GM19455 (cell line): Measurements from ENCODE around the gene MX2.

Source experiments
- ATAC-seq: cut with Tn5 transposase; IDR thresholded peaks from one replicate; pipeline ENCODE4 v1.9.1; 2021; ENCODE audit not compliant: unreplicated experiment

MX2 gene

DNA sequence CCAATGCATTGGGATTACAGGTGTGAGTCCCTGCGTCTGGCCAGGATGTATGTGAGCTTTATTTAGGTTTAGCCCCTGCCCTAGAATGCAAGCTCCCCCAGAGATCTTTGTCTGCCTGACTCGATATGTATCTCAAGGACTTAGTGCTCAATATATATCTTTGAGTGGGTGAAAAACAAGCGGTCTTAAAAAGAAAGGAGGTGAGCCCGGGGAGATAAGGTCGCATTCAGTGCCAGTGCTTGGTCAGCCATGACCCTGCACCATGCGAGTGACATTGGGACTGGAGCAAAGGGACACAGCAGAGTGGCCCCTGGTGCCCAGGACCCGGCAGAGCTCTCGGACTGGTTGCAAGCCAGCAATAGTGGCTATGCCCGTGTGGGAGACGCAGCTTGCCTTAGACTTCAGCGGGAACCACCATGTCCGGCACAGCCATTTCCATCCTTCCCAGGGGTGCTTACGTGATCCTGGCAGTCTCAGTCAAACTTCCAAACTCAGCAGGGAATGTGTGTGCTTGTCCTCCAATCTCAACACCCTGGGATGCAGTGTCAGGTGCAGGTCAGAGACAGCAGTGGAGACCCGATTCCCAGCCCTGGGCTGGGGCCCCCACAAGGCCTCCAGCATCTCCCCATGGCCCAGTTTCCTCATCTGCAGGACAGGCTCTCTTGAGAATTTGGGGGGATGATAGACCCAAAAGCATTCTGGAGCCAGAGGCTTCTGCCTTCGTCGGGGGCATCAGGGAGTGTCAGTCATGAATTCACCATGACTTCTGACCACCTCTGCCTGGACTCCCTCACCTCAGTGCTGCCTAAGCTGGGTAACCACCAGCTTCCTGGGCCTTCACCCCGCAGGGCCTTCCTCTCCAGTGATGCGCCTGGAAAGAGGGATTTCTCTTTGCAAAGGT is 1.8 kb downstream of the MX2 start:
- no peak for ATAC-seq

- no peak for ATAC-seq
Measured at GRCh38 chr21:41364308-41364707, 2.5 kb downstream of the MX2 start.

GRCh38 chr21:41365377-41366107 is 3.7 kb downstream of the MX2 start:
- ATAC-seq, result no peak

- no peak for ATAC-seq
Measured at GRCh38 chr21:41366522-41367151, 4.8 kb downstream of the MX2 start.

DNA sequence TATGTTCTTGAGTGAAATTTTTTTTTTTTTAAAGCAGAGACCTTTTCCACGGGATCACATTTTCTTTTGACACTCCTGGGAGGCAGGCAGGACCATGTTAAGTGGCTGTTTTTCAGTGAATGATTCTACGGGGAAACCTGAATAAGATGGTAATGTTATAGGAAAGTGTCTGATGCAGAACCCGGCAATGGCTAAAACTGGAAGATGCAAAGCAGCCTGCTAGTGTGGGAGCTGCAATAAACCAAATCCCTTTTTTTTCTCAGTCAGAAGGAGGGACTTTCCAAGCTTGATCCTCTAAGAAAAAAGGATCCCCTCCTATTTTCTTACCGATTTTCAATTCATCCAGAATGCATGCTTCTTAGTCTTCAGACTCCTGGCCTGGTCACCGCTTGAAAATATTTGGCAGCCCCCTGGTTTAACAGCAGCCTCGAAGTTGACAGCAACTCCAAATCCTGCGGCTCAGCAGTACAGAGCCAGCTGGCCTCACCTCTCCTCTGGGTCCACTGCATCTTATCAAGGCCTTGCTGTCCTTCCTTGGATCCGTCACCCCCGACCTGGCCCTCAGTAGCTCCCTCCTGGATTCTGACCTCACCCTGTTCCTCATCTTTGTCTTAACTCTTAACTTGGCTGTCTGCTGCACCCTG is 5.6 kb downstream of the MX2 start:
- peak; percentile 3 for ATAC-seq

DNA sequence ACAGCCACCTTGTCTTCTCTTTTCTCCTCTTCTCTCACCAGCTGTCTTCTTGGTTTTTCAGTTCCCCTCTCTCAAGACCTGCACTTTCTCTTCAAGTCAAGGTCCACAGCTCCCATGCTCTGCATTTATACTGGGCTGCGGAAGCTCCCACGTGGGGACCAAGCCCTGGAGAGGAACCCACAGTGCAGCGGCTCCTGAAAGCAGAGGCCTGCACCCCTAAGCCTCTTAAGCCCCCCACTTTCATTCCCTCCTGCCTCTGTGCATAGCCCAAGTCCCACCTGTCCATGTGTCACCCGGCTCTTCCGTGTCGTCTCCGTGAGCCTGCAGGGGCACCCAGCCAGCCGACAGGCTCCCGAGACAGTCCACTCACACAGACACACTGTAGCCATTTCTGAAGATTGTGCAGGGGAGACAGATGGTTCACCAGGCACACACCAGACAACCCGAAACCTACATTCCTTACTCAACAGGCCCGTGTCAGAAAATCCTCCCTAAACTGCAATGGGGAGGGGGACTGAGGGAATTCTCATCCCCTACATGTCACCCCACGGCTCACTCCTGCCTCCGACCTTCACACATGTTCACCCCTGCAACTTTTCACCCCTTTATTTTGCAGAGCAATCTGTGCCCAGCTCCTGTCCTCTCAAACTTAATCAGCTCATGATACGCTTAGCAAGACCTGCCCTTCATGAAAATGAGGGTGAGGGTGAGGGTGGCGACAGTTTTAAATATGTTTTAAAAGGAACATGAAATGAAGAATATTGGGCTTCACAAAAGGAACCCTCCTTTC is 6.3 kb downstream of the MX2 start:
- ATAC-seq, result peak; percentile 51

- no peak for ATAC-seq
Measured at GRCh38 chr21:41368735-41369104, 6.9 kb downstream of the MX2 start.

DNA sequence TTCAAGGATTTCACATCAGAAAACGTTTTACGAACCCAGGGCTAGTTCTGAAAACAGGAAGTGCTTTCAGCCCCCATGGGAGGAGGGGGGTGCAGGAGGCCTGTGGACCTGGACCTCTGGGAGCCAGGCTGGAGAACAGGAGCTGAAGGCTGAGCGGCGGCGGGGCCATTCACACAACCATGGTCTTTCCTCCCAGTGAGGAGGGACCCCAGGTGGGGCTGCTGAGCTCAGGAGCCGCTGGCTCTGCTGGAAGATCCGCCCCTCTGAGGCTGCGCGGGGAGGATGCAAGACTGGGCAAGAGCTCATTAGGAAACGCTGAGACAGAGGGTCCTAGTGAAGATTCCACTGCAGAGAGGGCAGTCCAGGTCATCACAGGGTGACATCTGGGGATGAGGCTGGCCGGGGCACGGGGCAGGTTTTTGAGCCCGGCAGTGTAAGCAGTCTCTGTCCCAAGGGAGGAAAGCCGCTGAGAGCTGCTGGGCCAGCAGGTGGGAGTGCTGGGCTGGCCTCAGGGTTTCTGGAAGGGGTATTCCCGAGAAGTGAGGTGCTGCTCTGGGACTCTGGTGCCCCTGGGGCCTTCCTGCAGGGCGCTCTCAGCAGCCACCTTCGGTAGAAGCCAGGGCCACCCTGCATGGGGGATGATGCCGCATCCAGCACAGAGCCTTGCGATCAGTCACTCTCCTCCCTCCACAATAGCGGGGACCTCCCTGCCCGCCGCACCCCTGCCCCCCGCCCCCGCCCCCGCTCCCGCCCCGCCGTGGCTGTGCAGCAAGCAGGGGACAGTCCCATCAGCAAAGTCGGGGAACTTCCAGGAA is 7.5 kb downstream of the MX2 start:
- no peak for ATAC-seq

GRCh38 chr21:41369920-41370839 is 8.4 kb downstream of the MX2 start:
- no peak for ATAC-seq

- ATAC-seq, result no peak
Measured at GRCh38 chr21:41370840-41371684, 9.2 kb downstream of the MX2 start.

DNA sequence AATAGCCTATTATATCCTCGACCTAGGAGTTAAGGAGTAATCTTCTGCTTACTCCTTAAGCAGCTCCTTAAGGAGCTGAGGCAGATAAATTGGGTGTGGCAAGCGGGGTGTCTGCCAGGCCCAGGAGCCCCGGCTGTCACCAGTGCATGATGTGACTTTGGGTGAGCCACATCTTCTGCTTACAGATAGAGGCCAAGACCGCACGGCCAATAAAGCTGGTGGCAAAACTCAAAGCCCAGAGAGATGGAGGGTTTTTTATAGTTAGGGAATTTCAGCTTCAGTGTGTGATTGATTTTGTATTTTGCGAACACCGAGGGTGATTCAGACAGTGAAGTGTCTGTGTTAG is 9.8 kb downstream of the MX2 start:
- ATAC-seq, result no peak

DNA sequence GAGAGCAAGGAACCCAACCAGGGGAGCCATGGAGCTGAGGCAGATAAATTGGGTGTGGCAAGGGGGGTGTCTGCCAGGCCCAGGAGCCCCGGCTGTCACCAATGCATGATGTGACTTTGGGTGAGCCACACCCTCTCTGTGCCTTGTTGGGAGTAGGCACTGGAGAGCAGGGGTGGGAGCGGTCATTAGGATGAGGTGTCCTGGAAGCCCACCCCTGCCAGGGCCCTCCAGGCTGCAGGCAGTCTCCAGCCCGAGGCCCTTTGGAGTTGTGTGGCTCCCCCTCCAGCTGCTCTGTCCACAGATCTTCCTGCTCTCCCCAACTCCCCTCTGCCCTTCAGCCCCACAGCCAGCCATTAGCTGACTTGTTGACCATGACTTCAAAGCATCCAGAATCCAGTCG is 11.4 kb downstream of the MX2 start:
- ATAC-seq, result no peak

DNA sequence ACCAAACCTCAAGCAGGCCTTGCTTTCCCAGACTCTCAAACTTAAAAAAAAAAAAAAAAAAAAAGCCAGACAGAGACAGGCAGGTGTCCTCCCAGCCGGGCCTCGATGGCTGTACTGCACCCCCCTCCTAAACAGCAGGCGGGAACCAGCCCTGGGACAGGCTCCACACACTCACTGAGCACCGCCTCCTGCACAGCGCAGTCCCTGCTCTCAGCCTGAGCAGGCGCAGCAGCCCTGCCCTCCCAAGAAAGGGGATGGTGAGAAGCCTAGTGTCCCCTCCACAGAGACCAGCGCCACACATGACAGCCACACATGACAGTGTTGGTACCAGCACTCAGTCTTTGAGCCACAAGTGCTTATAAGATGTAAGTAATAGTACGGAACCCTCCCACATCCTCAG is 11.9 kb downstream of the MX2 start:
- ATAC-seq, result no peak

DNA sequence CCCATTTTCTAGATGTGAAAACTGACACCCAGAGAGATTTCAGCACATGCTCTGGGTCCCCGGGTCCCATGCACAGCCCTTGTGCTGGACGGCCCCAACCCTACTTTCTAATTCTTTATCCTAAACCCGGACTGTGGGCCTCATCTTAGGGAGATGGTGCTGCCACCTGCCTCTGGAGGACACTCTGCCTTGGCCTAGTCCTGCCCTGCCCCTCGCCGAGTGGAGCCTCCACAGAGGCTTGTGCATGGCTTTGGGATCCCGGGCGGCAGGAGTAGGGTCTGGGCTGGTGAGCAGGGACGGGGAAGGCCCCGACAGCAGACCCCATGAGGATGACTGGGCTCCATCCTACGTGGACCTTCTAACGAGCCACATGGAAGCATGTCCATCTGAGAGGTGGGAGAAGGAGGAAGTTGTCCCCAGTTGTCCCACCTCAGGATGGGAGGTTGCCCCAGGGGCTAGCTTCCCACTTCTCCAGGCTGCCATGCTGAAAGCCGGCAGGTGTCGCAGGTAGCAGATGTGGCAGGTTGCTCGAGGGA is 12.4 kb downstream of the MX2 start:
- no peak for ATAC-seq

GRCh38 chr21:41374867-41375533 is 13.2 kb downstream of the MX2 start:
- ATAC-seq, result no peak

DNA sequence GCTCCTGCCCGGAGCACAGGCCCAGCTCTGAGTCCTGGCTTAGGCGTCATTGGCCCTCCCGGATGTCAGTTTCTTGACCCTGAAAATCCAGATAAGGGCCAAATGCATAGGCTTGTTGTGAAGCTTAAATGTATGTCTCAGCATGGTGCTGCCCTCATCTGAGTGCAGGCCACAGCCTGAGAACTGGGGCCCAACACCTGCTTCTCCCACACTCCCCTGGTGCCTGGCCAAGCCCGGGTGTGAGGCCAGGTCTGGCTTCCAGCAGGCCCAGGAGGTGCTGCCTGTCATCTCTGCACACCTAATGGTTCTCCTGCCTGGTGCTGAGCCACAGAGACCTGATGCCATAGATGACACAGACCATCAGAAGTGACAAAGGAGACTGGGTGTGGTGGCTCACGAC is 14.0 kb downstream of the MX2 start:
- no peak for ATAC-seq

- no peak for ATAC-seq
Measured at GRCh38 chr21:41377715-41378114, 15.9 kb downstream of the MX2 start.
